Psoas muscle (tissue), 8 donors: ENCODE results near the gene JADE2. TPM values are rescaled to one million over a fixed set of nuclear protein-coding genes. Genes with fewer than 3 reads are reported as not detected.
"Not testable (repeated sequence)": the region's sequence is repeated elsewhere in the genome, so short reads cannot be mapped to it uniquely, and the experiment has no call there.

Experiments used
- ATAC-seq, 4 donors: fragments of 200-7000 bp; cut with Tn5 transposase; one replicate each; pipeline ENCODE4 v1.9.1; 2020; ENCODE audit warnings: moderate library complexity in 3 of 4, mild to moderate bottlenecking in 2 of 4
- DNase-seq, 2 donors: peaks; one replicate each; pipeline ENCODE4 v3.0.0-alpha.2; 2020
- H3K27ac ChIP-seq: fragments of 200-600 bp; one replicate; pipeline ENCODE4 v1.8.0; 2022
- H3K27me3 ChIP-seq, 3 donors: fragments of 200-600 bp in 1 of 3; one replicate each; pipeline versions ENCODE4 v1.6.1 to v1.8.0; 2013 to 2022; ENCODE audit warnings: low read length in 2 of 3, mild to moderate bottlenecking in 2 of 3, moderate library complexity in 1 of 3; ENCODE audit not compliant: insufficient read depth in 3 of 3
- H3K36me3 ChIP-seq, 2 donors: fragments of 200-600 bp in 1 of 2; one replicate each; pipeline versions ENCODE4 v1.6.1 to v1.8.0; 2013 to 2022; ENCODE audit warnings: low read depth in 1 of 2, mild to moderate bottlenecking in 1 of 2, moderate library complexity in 1 of 2; ENCODE audit not compliant: insufficient read depth in 1 of 2
- H3K4me1 ChIP-seq: fragments of 200-600 bp; one replicate; pipeline ENCODE4 v1.8.0; 2022
- H3K4me3 ChIP-seq: fragments of 200-600 bp; one replicate; pipeline ENCODE4 v1.8.0; 2022; ENCODE audit warnings: mild to moderate bottlenecking
- H3K9me3 ChIP-seq: fragments of 200-600 bp; one replicate; pipeline ENCODE4 v1.8.0; 2022
- WGBS, 3 donors: extraction: QIAGEN DNeasy Blood & Tissue Kit; methylation state at CpG; one replicate each; pipeline versions ENCODE4 v1.1.6 to v1.1.7; 2013; 5-methylcytosine and 5-hydroxymethylcytosine counted together
- intact Hi-C, 2 donors: fragments of 100-400 bp; cut with DNase I; formaldehyde crosslinking; loops; one replicate each; pipeline versions ENCODE4 v1.11.0 to v1.14.2; 2022
- polyA plus RNA-seq, 3 donors: library from polyadenylated mRNA; stranded (reverse); fragments of 200-250 nt; gene quantifications; one replicate each; pipeline ENCODE4 v1.2.3, GENCODE V29; 2013
- total RNA-seq, 4 donors: library from RNA; stranded (reverse); fragmentation: NEBNext Ultra II Directional in 2 of 4; extraction: Animal tissue kit (Norgen Biotek cat#: 25700) in 2 of 4; gene quantifications; one replicate each; pipeline versions ENCODE4 v1.2.1 to v1.2.4, GENCODE V29; 2021 to 2023
- TF ChIP-seq, protein P1 (sequence below): fragments of 200-600 bp; IDR thresholded peaks from one replicate; pipeline ENCODE4 v1.8.0; 2022; ENCODE audit warnings: antibody characterized with exemption
- donor health status: healthy with polysubstance abuse.
- donor health status: DM: no; HTN: no; CAD: no; lungs with moderate emphysema.
- donor health status: Bipolar disorder and iron deficiency.
- donor health status: healthy.
- donor health status: DM: yes; HTN: yes; CAD: no.
- donor health status: DM: no; HTN: no; CAD: no.
- donor health status: DM: no; HTN: no; CAD: no.
- donor health status: DM: yes; HTN: yes; CAD: no.

The JADE2 gene
- total and polyA plus RNA-seq, 7 donors = 5.0 to 15.1 (median 10.1) TPM

DNA sequence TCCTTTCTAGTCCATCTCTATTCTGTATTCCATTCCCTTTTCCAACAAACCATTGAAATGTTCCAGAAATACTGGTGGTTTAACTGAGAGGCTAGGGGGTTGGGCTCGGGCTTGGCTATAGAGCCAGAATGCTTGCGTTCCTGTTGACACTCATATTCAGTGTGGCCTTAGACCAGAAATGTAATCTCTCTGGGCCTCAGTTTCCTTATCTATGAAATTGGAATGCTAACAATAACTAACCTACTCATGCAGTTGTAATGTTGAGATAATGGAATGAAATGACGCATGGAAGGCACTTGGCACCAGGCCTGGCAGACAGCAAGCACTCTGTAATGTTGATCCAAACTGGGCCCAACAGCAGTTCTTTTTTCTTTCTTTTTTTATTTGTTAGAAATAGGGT lies 26.8 kb downstream of the JADE2 start:
- DNase-seq (peak in 1 of 2 donors; percentile 75), ATAC-seq (peak in 2 of 4 donors; percentile 34 to 35)
- peaks cover 47% of the 10 kb centered on the region for H3K4me1 ChIP-seq
- no peaks in the 10 kb centered on the region for H3K27me3 ChIP-seq
- 59 to 79% (median 74%) methylated on average over 3 of the region's 3 CpGs for WGBS, 3 donors
- TF ChIP-seq, protein P1, sequence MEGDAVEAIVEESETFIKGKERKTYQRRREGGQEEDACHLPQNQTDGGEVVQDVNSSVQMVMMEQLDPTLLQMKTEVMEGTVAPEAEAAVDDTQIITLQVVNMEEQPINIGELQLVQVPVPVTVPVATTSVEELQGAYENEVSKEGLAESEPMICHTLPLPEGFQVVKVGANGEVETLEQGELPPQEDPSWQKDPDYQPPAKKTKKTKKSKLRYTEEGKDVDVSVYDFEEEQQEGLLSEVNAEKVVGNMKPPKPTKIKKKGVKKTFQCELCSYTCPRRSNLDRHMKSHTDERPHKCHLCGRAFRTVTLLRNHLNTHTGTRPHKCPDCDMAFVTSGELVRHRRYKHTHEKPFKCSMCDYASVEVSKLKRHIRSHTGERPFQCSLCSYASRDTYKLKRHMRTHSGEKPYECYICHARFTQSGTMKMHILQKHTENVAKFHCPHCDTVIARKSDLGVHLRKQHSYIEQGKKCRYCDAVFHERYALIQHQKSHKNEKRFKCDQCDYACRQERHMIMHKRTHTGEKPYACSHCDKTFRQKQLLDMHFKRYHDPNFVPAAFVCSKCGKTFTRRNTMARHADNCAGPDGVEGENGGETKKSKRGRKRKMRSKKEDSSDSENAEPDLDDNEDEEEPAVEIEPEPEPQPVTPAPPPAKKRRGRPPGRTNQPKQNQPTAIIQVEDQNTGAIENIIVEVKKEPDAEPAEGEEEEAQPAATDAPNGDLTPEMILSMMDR = no peak
- no peak overlapping the region for H3K27ac ChIP-seq
- H3K4me3 ChIP-seq = no peak overlapping the region
- intact Hi-C loops = no loop called here
- H3K36me3 ChIP-seq = peaks cover 0 to 26% of the 10 kb centered on the region in 2 donors
- no peaks in the 10 kb centered on the region for H3K9me3 ChIP-seq

DNA sequence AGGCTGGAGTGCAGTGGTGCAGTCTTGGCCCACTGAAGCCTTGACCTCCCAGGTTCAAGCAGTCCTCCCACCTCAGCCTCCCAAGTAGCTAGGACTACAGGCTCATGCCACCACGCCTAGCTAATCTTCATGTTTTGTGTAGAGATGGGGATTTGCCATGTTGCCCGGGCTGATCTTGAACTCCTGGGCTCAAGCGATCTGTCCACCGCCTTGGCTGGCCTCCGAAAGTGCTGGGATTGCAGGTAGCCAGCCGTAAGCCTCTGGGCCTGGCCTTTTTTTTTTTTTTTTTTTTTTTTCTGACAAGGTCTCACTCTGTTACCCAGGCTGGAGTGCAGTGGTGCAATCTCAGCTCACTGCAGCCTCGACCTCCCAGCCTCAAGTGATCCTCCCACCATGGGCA lies 27.2 kb downstream of the JADE2 start:
- H3K27ac ChIP-seq, ATAC-seq, H3K27me3 ChIP-seq, H3K4me3 ChIP-seq, intact Hi-C loops, H3K9me3 ChIP-seq, DNase-seq: not testable (repeated sequence)
- peaks cover 43% of the 10 kb centered on the region for H3K4me1 ChIP-seq
- WGBS, 3 donors = 87 to 93% (median 91%) methylated on average over 7 of the region's 7 CpGs
- H3K36me3 ChIP-seq = peaks cover 0 to 26% of the 10 kb centered on the region in 2 donors

- intact Hi-C loops = no loop called here
- no peak for DNase-seq
- Histone ChIP-seq H3K4me3 (no peak overlapping the region), H3K36me3 (peaks cover 0 to 20% of the 10 kb centered on the region in 2 donors), H3K9me3 (no peaks in the 10 kb centered on the region), H3K4me1 (peaks cover 32% of the 10 kb centered on the region), H3K27me3 (no peaks in the 10 kb centered on the region), H3K27ac (peak overlapping the region; percentile 63)
- 32 to 43% (median 41%) methylated on average over 6 of the region's 6 CpGs for WGBS, 3 donors
- TF ChIP-seq, protein P1 = no peak
- peak in 2 of 4 donors; percentile 5 to 26 for ATAC-seq
Observed at GRCh38 chr5:134553821-134554267, 28.4 kb downstream of the JADE2 start.

DNA sequence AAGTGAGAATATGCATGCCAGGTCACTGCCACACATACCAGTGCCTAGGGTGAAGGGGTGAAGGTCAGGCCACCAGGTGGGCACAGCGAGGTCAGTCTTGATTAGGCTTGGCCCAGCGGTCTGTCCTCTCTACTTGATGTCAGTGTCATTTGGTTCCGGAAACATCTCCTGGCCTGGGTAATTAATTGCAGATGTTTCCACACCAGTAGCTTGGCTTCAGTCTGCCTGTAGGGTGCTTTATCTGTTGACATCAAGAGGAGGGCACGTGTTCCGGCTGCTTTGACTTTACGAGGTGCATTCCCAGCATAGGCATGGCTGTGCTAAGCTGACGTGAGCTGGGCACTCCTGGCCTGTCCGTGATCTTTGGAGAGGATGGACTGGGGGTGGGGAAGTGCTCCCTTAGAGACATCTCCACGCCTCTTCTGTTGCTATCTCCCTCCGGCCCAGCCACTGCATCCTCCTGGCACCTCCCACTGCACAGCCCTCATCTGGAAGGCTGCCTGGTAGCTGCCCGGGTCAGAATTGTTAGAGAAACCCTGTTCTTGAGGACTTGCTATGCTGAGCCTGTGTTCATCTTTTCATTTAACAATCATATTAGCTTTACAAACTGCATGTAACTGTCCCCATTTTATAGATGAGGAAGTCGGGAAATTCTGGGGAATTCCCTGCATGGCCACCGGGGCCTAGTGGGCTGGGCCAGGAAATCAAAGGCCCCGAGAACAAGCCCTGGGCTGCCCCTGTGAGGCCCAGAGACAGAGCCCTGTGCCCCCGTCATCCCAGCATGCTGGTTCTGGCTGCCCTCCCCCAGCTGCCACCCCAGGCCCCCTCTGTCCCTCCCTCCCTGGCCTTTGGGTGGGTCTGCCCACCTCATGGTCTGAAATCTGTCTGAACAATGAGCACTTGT lies 29.1 kb downstream of the JADE2 start:
- intact Hi-C loops = no loop called here
- Histone ChIP-seq H3K9me3 (no peaks in the 10 kb centered on the region), H3K27ac (peak overlapping the region; percentile 63), H3K36me3 (peaks cover 0 to 23% of the 10 kb centered on the region in 2 donors), H3K4me3 (no peak overlapping the region), H3K27me3 (no peaks in the 10 kb centered on the region), H3K4me1 (peaks cover 30% of the 10 kb centered on the region)
- DNase-seq (peak; percentile 60 to 75), ATAC-seq (peak; percentile 77 to 91 (median 82))
- TF ChIP-seq, protein P1 = no peak
- 27 to 33% (median 32%) methylated on average over 15 of the region's 15 CpGs for WGBS, 3 donors

DNA sequence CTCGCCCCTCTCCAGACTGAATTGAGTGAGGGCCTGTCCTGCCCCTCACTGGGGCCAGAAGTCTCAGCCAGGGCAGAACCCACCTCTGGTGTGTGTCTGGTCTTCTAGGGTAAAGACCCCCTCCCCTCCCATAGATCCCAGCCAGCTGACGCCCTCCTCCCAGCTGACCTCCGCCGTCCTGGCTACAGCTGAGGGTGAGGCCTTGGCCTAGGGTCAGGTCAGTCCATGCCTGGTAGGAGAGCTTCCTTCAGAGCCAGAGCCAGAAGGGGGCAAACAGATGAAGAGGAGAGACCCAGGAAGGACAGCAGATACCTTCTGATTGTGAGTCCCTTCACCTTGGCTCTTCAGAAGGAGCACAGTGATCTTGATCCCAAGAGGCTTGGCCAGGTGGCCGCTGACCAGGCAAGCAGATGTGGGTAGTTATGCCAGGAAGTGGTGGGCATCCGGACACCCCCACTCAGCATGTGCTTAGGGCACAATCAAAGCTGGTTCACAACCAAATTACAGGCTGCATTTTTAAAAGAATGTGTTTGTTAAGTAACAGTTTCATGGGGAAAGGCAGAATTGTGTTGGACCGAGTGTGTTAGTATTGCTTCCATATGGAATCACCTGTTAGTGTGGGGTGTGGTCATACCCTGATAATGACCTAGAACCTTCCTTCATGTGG lies 29.9 kb downstream of the JADE2 start:
- ATAC-seq = no peak

More for the DNA sequence above, 29.9 kb downstream of the JADE2 start:
- DNase-seq = no peak
- WGBS, 3 donors = 62 to 66% (median 62%) methylated on average over 7 of the region's 7 CpGs
- Histone ChIP-seq H3K9me3 (no peaks in the 10 kb centered on the region), H3K4me1 (peaks cover 30% of the 10 kb centered on the region), H3K4me3 (no peak overlapping the region), H3K36me3 (peaks cover 0 to 29% of the 10 kb centered on the region in 2 donors), H3K27ac (peak overlapping the region; percentile 63), H3K27me3 (no peaks in the 10 kb centered on the region)
- TF ChIP-seq, protein P1 = no peak
- intact Hi-C loops = no loop called here
